ENCODE results near the gene CCAR1. TPM values are rescaled to one million over a fixed set of nuclear protein-coding genes. Genes with fewer than 3 reads are reported as not detected.
"Not testable (repeated sequence)": the region's sequence is repeated elsewhere in the genome, so short reads cannot be mapped to it uniquely, and the experiment has no call there.

Gene CCAR1
- total and polyA plus RNA-seq, 9 donors = 36.0 to 78.8 (median 69.4) TPM

DNA sequence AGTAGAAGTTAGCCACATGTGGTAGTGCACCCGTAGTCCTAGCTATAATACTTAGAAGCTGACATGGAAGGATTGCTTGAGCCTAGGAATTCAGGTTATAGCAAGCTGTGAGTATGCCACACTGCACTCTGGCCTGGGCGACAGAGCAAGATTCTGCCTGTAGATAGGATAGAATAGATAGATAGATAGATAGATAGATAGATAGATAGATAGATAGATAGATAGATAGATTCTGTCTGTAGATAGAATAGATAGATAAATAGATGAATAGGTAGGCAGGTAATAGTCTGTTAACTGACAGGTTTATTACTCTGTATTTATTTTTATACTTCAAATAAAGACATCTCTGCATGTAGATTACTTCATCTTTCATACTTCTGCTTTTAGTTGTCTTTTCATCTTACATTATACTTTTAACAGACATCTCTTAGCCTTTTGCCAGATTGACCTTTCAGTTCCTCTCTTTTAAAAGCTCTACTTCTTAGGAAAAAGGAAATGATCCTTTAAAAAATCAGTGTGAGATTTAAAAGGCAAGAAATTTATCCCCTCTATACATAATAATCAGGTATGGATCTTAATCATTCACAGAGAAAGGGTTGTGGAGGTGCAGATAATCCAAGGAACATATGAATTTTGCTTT, 31.8 kb downstream of the CCAR1 start:
- Histone ChIP-seq H3K4me1 (ENCODE audit: control insufficient read depth, insufficient read depth, low read length) (no peaks in the 10 kb centered on the region), H3K36me3 (ENCODE audit: control insufficient read depth, insufficient read depth, low read length) (peaks cover 51% of the 10 kb centered on the region), H3K27me3 (ENCODE audit: control insufficient read depth, insufficient read depth, low read length) (no peaks in the 10 kb centered on the region), H3K4me3 (ENCODE audit: low read length) (no peak overlapping the region), H3K9me3 (replicated peaks; ENCODE audit: control insufficient read depth, low read depth, low read length) (no peaks in the 10 kb centered on the region), H3K27ac (ENCODE audit: low read length) (no peak overlapping the region)
- WGBS (ENCODE audit: insufficient coverage) = 92% methylated on average over 2 of the region's 2 CpGs
- DNase-seq = no peak

DNA sequence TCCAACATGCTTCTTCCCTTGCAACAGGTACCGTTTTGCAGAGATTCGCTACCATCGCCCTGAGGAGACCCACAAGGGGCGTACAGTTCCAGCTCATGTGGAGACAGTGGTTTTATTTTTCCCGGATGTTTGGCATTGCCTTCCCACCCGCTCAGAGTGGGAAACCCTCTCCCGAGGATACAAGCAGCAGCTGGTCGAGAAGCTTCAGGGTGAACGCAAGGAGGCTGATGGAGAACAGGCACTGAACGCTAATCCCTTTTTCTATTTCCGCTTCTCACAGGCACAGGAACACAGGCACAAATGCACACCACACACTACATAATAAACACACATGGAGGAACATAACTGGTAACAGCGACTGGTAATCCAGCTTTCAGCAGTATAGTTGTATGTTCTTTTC, 35.2 kb downstream of the CCAR1 start:
- Histone ChIP-seq H3K27ac (ENCODE audit: low read length) (no peak overlapping the region), H3K4me1 (ENCODE audit: control insufficient read depth, insufficient read depth, low read length) (no peaks in the 10 kb centered on the region), H3K4me3 (ENCODE audit: low read length) (no peak overlapping the region), H3K36me3 (ENCODE audit: control insufficient read depth, insufficient read depth, low read length) (peaks cover 53% of the 10 kb centered on the region), H3K9me3 (replicated peaks; ENCODE audit: control insufficient read depth, low read depth, low read length) (no peaks in the 10 kb centered on the region), H3K27me3 (ENCODE audit: control insufficient read depth, insufficient read depth, low read length) (no peaks in the 10 kb centered on the region)
- WGBS (ENCODE audit: insufficient coverage) = 93% methylated on average over 6 of the region's 12 CpGs
- no peak for DNase-seq

DNA sequence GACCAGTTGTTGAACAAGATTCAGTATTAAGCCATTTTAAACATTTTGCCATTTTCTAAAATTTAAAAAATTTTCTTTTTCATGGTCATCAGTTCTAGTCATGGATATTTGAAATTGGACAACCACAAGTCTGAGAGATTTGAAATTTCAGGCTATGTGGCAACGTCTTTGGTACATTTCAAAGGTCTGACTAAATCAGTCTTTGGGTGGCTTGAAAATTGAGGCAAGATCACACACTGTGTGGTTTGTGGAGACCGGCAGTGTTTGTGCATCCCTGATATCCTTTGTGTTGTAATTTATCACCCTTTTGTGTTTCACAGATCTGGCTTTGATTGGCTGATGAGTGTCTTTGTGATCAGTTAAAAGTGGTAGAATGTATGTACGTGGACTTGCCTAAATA, 35.7 kb downstream of the CCAR1 start:
- no peak for DNase-seq
- Histone ChIP-seq H3K27me3 (ENCODE audit: control insufficient read depth, insufficient read depth, low read length) (no peaks in the 10 kb centered on the region), H3K4me1 (ENCODE audit: control insufficient read depth, insufficient read depth, low read length) (no peaks in the 10 kb centered on the region), H3K36me3 (ENCODE audit: control insufficient read depth, insufficient read depth, low read length) (peaks cover 50% of the 10 kb centered on the region), H3K4me3 (ENCODE audit: low read length) (no peak overlapping the region), H3K27ac (ENCODE audit: low read length) (no peak overlapping the region), H3K9me3 (replicated peaks; ENCODE audit: control insufficient read depth, low read depth, low read length) (no peaks in the 10 kb centered on the region)
- 95% methylated on average over 3 of the region's 3 CpGs for WGBS (ENCODE audit: insufficient coverage)

DNA sequence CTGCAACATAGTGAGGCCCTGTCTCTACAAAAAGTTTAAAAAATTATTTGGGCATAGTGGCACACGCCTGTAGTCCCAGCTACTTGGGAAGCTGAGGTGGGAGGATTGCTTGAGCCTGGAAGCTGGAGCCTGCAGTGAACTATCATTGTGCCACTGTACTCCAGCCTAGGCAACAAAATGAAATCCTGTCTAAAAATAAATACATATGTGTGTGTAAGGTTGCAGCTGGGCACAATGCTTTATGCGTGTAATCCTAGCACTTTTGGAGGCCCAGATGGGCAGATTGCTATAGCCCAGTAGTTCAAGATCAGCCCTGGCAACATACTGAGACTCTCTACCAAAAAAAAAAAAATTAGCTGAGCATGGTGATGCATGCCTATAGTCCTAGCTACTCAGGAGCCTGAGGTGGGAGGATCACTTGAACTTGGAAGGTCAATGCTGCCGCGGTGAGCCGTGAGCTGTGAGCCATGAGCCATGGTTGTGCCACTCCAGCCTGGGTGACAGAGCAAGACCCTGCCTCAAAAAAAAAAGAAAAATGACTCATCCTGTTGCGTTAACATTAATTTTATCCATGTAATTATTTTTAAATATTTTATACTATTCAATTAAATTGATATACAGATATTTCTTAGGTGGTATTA, 38.3 kb downstream of the CCAR1 start:
- H3K36me3 ChIP-seq (ENCODE audit: control insufficient read depth, insufficient read depth, low read length) = peaks cover 57% of the 10 kb centered on the region
- 100% methylated on average over 1 of the region's 6 CpGs for WGBS (ENCODE audit: insufficient coverage)
- H3K4me3 ChIP-seq (ENCODE audit: low read length) = no peak overlapping the region

DNA sequence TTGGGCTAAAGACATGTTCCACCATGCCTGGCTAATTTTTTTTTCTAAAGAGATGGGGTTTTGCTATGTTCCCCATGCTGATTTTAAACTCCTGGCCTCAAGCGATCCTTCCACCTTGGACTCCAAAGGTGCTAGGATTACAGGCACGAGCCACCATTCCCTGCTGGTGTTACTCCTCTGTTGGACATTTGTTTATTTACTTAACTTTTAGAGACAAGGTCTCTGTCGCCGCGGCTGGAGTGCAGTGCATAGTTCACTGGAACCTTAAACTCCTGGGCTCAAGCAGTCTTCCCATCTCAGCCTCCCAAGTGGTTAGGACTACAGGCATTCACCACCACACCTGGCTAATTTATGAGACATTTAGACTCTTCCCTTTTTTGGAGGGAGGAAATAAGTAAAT, 38.9 kb downstream of the CCAR1 start:
- WGBS (ENCODE audit: insufficient coverage) = 82% methylated on average over 3 of the region's 5 CpGs
- no peaks in the 10 kb centered on the region for H3K9me3 ChIP-seq (replicated peaks; ENCODE audit: control insufficient read depth, low read depth, low read length)
- no peak overlapping the region for H3K4me3 ChIP-seq (ENCODE audit: low read length)
- no peak overlapping the region for H3K27ac ChIP-seq (ENCODE audit: low read length)
- no peaks in the 10 kb centered on the region for H3K27me3 ChIP-seq (ENCODE audit: control insufficient read depth, insufficient read depth, low read length)
- H3K36me3 ChIP-seq (ENCODE audit: control insufficient read depth, insufficient read depth, low read length) = peaks cover 60% of the 10 kb centered on the region
- H3K4me1 ChIP-seq (ENCODE audit: control insufficient read depth, insufficient read depth, low read length) = no peaks in the 10 kb centered on the region
- no peak for DNase-seq

More for the DNA sequence above, 38.3 kb downstream of the CCAR1 start:
- H3K4me1 ChIP-seq (ENCODE audit: control insufficient read depth, insufficient read depth, low read length) = no peaks in the 10 kb centered on the region
- no peaks in the 10 kb centered on the region for H3K9me3 ChIP-seq (replicated peaks; ENCODE audit: control insufficient read depth, low read depth, low read length)
- no peaks in the 10 kb centered on the region for H3K27me3 ChIP-seq (ENCODE audit: control insufficient read depth, insufficient read depth, low read length)
- no peak for DNase-seq
- H3K27ac ChIP-seq (ENCODE audit: low read length) = no peak overlapping the region

DNA sequence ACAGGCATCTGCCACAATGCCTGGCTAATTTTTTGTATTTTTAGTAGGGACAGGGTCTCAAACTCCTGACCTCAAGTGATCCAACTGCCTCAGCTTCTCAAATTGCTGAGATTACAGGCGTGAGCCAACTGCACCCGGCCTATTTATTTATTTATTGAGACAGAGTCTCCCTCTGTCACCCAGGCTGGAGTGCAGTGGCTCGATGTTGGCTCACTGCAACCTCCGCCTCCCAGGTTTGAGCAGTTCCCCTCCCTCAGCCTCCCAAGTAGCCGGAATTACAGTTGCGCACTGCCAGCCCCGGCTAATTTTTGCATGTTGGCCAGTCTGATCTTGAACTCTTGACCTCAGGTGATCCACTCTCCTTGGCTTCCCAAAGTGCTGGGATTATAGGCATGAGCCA, 46.4 kb downstream of the CCAR1 start:
- not testable (repeated sequence) for H3K9me3 ChIP-seq (replicated peaks; ENCODE audit: control insufficient read depth, low read depth, low read length); DNase-seq; H3K4me3 ChIP-seq (ENCODE audit: low read length); H3K27ac ChIP-seq (ENCODE audit: low read length); H3K27me3 ChIP-seq (ENCODE audit: control insufficient read depth, insufficient read depth, low read length); H3K4me1 ChIP-seq (ENCODE audit: control insufficient read depth, insufficient read depth, low read length)
- H3K36me3 ChIP-seq (ENCODE audit: control insufficient read depth, insufficient read depth, low read length) = peaks cover 61% of the 10 kb centered on the region
- WGBS (ENCODE audit: insufficient coverage) = 93% methylated on average over 7 of the region's 7 CpGs

DNA sequence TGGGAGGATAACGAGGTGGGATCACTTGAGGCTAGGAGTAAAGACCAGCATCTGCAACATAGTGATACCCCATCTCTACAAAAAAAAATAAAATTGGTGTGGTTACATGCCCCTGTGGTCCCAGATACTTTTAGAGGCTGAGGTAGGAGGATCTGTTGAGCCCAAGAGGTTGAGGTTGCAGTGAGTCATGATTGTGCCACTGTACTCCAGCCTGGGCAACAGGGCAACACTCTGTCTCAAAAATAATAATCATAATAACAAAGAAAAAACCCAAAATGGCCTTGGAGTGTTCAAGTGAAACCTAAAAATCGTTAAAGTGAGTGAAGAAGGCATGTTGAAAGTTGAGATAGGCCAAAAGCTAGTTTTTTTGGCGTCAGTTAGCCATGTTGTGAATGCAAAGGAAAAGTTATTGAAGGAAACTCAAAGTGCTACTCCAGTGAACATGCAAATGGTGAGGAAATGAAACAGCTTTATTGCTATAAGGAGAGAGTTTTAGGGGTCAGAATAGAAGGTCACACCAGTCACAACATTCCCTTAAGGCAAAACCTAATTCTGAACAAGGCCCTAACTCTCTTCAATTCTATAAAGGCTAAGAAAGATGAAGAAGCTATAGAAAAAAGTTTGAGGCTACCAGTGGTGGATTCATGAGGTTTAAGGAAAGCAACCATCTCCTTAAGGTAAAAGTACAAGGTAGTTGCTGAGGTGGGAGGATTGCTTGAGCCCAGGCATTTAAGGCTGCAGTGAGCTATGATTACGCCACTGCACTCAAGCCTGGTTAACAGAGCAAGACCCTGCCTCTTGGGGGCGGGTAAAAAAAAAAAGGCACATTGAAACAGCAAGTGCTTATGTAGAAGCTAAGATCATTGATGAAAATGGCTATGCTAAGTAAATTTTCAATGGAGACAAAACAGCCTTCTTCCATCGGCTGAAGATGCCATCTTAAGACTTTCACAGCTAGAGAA, 60.9 kb downstream of the CCAR1 start:
- WGBS (ENCODE audit: insufficient coverage) = 93% methylated on average over 3 of the region's 6 CpGs
- H3K27ac ChIP-seq (ENCODE audit: low read length) = no peak overlapping the region
- H3K4me3 ChIP-seq (ENCODE audit: low read length) = no peak overlapping the region
- H3K4me1 ChIP-seq (ENCODE audit: control insufficient read depth, insufficient read depth, low read length) = no peaks in the 10 kb centered on the region
- no peaks in the 10 kb centered on the region for H3K27me3 ChIP-seq (ENCODE audit: control insufficient read depth, insufficient read depth, low read length)
- DNase-seq = no peak
- no peaks in the 10 kb centered on the region for H3K9me3 ChIP-seq (replicated peaks; ENCODE audit: control insufficient read depth, low read depth, low read length)
- H3K36me3 ChIP-seq (ENCODE audit: control insufficient read depth, insufficient read depth, low read length) = peaks cover 54% of the 10 kb centered on the region

DNA sequence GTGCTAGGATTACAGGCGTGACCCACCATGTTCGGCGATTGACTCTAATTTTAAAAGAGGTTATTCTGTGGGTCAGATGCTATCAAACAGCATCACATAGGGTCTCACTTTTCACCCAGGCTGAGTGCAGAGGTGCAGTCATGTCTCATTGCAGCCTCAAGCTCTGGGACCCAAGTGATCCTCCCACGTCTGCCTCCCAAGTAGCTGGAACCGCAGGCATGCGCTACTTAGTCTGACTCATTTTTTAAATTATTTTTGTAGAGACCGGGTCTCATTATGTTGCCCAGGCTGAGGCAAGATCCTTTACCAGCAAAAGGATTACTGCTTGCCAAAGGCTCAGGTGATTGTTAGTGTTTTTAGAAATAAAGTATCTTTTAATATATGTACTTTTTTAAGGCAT, 63.4 kb downstream of the CCAR1 start:
- DNase-seq = no peak
- Histone ChIP-seq H3K36me3 (ENCODE audit: control insufficient read depth, insufficient read depth, low read length) (peaks cover 52% of the 10 kb centered on the region), H3K9me3 (replicated peaks; ENCODE audit: control insufficient read depth, low read depth, low read length) (no peaks in the 10 kb centered on the region), H3K27me3 (ENCODE audit: control insufficient read depth, insufficient read depth, low read length) (no peaks in the 10 kb centered on the region), H3K27ac (ENCODE audit: low read length) (no peak overlapping the region), H3K4me1 (ENCODE audit: control insufficient read depth, insufficient read depth, low read length) (no peaks in the 10 kb centered on the region), H3K4me3 (ENCODE audit: low read length) (no peak overlapping the region)
- 100% methylated on average over 1 of the region's 7 CpGs for WGBS (ENCODE audit: insufficient coverage)

DNA sequence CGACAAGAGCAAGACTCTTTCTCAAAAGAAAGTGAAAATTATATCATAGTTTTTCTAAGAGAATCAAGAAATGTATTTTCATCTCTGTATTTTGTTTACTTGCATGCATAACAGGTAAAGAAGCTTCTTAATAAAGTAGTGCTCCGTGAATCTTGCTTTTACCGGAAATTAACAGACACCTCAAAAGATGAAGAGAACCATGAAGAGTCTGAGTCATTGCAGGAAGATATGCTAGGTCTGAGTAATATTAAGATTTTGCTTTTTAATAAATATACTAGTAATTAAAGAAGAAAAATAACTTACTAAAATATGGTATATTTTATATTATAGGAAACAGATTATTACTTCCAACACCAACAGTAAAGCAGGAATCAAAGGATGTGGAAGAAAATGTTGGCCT, 66.8 kb downstream of the CCAR1 start:
- Histone ChIP-seq H3K9me3 (replicated peaks; ENCODE audit: control insufficient read depth, low read depth, low read length) (no peaks in the 10 kb centered on the region), H3K4me1 (ENCODE audit: control insufficient read depth, insufficient read depth, low read length) (no peaks in the 10 kb centered on the region), H3K27me3 (ENCODE audit: control insufficient read depth, insufficient read depth, low read length) (no peaks in the 10 kb centered on the region), H3K4me3 (ENCODE audit: low read length) (no peak overlapping the region), H3K27ac (ENCODE audit: low read length) (no peak overlapping the region), H3K36me3 (ENCODE audit: control insufficient read depth, insufficient read depth, low read length) (peaks cover 44% of the 10 kb centered on the region)
- no peak for DNase-seq
- no CpG with 5 or more reads among the region's 3 CpGs for WGBS (ENCODE audit: insufficient coverage)

DNA sequence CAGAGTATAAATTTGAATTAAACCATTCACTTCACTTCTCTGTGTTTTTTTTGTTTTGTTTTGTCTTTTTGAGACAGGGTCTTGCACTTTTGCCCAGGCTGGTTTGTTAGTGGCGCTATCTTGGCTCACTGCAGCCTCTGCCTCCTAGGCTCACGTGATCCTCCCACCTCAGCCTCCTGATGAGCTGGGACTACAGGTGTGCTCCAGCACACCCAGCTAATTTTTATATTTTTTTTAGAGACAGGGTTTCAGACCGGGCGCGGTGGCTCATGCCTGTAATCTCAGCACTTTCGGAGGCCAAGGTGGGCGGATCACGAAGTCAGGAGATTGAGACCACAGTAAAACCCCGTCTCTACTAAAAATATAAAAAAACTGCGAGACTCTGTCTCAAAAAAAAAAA, 69.4 kb downstream of the CCAR1 start:
- WGBS (ENCODE audit: insufficient coverage) = no CpG with 5 or more reads among the region's 10 CpGs
- H3K4me1 ChIP-seq (ENCODE audit: control insufficient read depth, insufficient read depth, low read length) = no peaks in the 10 kb centered on the region
- DNase-seq = no peak
- H3K9me3 ChIP-seq (replicated peaks; ENCODE audit: control insufficient read depth, low read depth, low read length) = no peaks in the 10 kb centered on the region
- H3K27me3 ChIP-seq (ENCODE audit: control insufficient read depth, insufficient read depth, low read length) = no peaks in the 10 kb centered on the region
- H3K4me3 ChIP-seq (ENCODE audit: low read length) = no peak overlapping the region
- H3K36me3 ChIP-seq (ENCODE audit: control insufficient read depth, insufficient read depth, low read length) = peaks cover 45% of the 10 kb centered on the region
- H3K27ac ChIP-seq (ENCODE audit: low read length) = no peak overlapping the region

Data from muscle of leg (tissue), 11 donors.